ENCODE measurements around the gene XRCC6. TPM values are rescaled to one million over a fixed set of nuclear protein-coding genes. Genes with fewer than 3 reads are reported as not detected.

Gene XRCC6
- total and polyA plus RNA-seq, 2 of the 13 experiments (the other 11 are each of a cell fraction or from before 2014, with no cell fraction given) = 124 to 625 TPM

DNA sequence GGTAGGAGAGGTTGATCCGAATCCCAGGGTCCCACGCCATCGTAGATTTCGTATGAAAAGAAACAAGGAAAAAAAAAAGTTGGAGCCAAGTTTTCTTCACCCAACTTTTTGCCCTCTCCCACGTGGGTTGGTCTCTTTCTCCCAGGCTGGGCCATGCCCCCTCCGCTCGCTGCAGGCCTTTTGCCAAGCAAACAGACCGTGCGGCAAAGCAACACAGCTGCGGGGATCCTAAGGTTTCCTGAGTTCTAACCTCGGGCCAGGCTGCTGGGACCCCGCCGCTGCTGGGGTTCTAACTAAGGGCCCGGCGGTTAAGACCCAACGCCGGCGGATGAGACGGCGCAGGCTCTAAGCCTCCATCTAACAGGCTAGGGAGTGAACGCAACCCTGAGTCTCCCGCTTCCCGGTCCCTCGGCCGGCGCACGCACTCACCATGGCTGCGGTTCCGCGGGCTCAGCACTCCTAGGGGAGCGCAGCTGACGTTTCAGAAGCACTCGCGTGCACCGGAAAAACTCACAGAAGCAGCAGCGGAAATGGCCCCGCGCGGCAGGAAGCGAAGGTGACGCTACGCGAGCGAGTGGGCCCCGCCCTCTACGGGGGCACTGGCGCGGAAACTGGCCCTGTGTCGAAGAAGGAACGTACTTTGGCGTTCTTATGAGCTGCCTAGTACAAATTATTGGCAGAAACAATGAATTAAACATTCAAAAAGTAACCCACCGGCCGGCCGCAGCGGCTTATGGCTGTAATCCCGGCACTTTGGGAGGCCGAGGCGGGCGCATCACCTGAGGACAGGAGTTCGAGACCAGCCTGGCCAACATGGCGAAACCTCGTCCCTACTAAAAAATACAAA is 67.5 kb downstream of the XRCC6 start, which contains the start of gene SNU13 (continued):
- peak; percentile 57 for TF ChIP-seq IKZF4 (CRISPR knock-in tag; IDR thresholded peaks at IDR 0.05; ENCODE audit: borderline replicate concordance, low read depth, not compliant biosample characterization)
- no peak for TF ChIP-seq ZNF496 (CRISPR knock-in tag; IDR thresholded peaks at IDR 0.05; ENCODE audit: insufficient replicate concordance)
- peak; percentile 68 for TF ChIP-seq BHLHE40 (IDR thresholded peaks at IDR 0.05; ENCODE audit: low read length)
- peak; percentile 96 for TF ChIP-seq ZNF430 (CRISPR knock-in tag; IDR thresholded peaks at IDR 0.05)
- peak; percentile 30 for TF ChIP-seq ZSCAN31 (CRISPR knock-in tag; IDR thresholded peaks at IDR 0.05; ENCODE audit: low read depth)
- TF ChIP-seq, protein P1, sequence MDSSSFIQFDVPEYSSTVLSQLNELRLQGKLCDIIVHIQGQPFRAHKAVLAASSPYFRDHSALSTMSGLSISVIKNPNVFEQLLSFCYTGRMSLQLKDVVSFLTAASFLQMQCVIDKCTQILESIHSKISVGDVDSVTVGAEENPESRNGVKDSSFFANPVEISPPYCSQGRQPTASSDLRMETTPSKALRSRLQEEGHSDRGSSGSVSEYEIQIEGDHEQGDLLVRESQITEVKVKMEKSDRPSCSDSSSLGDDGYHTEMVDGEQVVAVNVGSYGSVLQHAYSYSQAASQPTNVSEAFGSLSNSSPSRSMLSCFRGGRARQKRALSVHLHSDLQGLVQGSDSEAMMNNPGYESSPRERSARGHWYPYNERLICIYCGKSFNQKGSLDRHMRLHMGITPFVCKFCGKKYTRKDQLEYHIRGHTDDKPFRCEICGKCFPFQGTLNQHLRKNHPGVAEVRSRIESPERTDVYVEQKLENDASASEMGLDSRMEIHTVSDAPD (CRISPR knock-in tag; IDR thresholded peaks at IDR 0.05) = no peak
- TF ChIP-seq HNF4G (IDR thresholded peaks at IDR 0.05; ENCODE audit: borderline replicate concordance, low read depth, low read length) = no peak
- TF ChIP-seq HNF4G (CRISPR knock-in tag; IDR thresholded peaks at IDR 0.05; ENCODE audit: borderline replicate concordance, low read depth) = peak; percentile 39; the same call in 1 of the 2 replicates
- TF ChIP-seq ZNF615 (CRISPR knock-in tag; IDR thresholded peaks at IDR 0.05; ENCODE audit: borderline replicate concordance) = no peak
- TF ChIP-seq, protein P2, sequence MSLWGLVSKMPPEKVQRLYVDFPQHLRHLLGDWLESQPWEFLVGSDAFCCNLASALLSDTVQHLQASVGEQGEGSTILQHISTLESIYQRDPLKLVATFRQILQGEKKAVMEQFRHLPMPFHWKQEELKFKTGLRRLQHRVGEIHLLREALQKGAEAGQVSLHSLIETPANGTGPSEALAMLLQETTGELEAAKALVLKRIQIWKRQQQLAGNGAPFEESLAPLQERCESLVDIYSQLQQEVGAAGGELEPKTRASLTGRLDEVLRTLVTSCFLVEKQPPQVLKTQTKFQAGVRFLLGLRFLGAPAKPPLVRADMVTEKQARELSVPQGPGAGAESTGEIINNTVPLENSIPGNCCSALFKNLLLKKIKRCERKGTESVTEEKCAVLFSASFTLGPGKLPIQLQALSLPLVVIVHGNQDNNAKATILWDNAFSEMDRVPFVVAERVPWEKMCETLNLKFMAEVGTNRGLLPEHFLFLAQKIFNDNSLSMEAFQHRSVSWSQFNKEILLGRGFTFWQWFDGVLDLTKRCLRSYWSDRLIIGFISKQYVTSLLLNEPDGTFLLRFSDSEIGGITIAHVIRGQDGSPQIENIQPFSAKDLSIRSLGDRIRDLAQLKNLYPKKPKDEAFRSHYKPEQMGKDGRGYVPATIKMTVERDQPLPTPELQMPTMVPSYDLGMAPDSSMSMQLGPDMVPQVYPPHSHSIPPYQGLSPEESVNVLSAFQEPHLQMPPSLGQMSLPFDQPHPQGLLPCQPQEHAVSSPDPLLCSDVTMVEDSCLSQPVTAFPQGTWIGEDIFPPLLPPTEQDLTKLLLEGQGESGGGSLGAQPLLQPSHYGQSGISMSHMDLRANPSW (CRISPR knock-in tag; IDR thresholded peaks at IDR 0.05; ENCODE audit: borderline replicate concordance) = no peak
- TF ChIP-seq TAF15 (IDR thresholded peaks at IDR 0.05; ENCODE audit: low read depth, low read length, poor library complexity, severe bottlenecking) = no peak
- peak; percentile 50; the same call in 1 of the 2 replicates for TF ChIP-seq SP5 (CRISPR knock-in tag; IDR thresholded peaks at IDR 0.05; ENCODE audit: borderline replicate concordance, low read depth)
- TF ChIP-seq MED1 (CRISPR knock-in tag; IDR thresholded peaks at IDR 0.05) = peak; percentile 74
- no peak for TF ChIP-seq FOXK2 (IDR thresholded peaks at IDR 0.05)
- TF ChIP-seq, protein P3, sequence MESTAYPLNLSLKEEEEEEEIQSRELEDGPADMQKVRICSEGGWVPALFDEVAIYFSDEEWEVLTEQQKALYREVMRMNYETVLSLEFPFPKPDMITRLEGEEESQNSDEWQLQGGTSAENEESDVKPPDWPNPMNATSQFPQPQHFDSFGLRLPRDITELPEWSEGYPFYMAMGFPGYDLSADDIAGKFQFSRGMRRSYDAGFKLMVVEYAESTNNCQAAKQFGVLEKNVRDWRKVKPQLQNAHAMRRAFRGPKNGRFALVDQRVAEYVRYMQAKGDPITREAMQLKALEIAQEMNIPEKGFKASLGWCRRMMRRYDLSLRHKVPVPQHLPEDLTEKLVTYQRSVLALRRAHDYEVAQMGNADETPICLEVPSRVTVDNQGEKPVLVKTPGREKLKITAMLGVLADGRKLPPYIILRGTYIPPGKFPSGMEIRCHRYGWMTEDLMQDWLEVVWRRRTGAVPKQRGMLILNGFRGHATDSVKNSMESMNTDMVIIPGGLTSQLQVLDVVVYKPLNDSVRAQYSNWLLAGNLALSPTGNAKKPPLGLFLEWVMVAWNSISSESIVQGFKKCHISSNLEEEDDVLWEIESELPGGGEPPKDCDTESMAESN (CRISPR knock-in tag; conservative IDR thresholded peaks at IDR 0.05) = peak; percentile 85
- TF ChIP-seq, protein P4, sequence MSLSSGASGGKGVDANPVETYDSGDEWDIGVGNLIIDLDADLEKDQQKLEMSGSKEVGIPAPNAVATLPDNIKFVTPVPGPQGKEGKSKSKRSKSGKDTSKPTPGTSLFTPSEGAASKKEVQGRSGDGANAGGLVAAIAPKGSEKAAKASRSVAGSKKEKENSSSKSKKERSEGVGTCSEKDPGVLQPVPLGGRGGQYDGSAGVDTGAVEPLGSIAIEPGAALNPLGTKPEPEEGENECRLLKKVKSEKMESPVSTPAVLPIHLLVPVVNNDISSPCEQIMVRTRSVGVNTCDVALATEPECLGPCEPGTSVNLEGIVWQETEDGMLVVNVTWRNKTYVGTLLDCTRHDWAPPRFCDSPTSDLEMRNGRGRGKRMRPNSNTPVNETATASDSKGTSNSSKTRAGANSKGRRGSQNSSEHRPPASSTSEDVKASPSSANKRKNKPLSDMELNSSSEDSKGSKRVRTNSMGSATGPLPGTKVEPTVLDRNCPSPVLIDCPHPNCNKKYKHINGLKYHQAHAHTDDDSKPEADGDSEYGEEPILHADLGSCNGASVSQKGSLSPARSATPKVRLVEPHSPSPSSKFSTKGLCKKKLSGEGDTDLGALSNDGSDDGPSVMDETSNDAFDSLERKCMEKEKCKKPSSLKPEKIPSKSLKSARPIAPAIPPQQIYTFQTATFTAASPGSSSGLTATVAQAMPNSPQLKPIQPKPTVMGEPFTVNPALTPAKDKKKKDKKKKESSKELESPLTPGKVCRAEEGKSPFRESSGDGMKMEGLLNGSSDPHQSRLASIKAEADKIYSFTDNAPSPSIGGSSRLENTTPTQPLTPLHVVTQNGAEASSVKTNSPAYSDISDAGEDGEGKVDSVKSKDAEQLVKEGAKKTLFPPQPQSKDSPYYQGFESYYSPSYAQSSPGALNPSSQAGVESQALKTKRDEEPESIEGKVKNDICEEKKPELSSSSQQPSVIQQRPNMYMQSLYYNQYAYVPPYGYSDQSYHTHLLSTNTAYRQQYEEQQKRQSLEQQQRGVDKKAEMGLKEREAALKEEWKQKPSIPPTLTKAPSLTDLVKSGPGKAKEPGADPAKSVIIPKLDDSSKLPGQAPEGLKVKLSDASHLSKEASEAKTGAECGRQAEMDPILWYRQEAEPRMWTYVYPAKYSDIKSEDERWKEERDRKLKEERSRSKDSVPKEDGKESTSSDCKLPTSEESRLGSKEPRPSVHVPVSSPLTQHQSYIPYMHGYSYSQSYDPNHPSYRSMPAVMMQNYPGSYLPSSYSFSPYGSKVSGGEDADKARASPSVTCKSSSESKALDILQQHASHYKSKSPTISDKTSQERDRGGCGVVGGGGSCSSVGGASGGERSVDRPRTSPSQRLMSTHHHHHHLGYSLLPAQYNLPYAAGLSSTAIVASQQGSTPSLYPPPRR (CRISPR knock-in tag; IDR thresholded peaks at IDR 0.05; ENCODE audit: borderline replicate concordance) = no peak; the same call in 1 of the 2 replicates
- peak; percentile 82 for TF ChIP-seq POLR2AphosphoS5 (IDR thresholded peaks at IDR 0.05; ENCODE audit: low read depth, low read length)
- TF ChIP-seq TAF1 (CRISPR knock-in tag; IDR thresholded peaks at IDR 0.05) = peak; percentile 88
